Loucy (cell line): ENCODE data around the gene TRIP4.
"Not testable (repeated sequence)": the region's sequence is repeated elsewhere in the genome, so short reads cannot be mapped to it uniquely, and the experiment has no call there.

Experiments used
- H2AFZ ChIP-seq: fragments of 200-600 bp; sonication (generic); 2 replicates; pipeline ENCODE4 v1.6.0; 2016; ENCODE audit warnings: antibody characterized with exemption, mild to moderate bottlenecking, low read length, moderate library complexity
- H3F3A ChIP-seq: fragments of 200-600 bp; 2 replicates; pipeline ENCODE4 v1.6.0; 2016; ENCODE audit warnings: antibody characterized with exemption, low read depth, mild to moderate bottlenecking
- H3K27me3 ChIP-seq: fragments of 200-600 bp; sonication (generic); 2 replicates; pipeline ENCODE4 v1.6.1; 2014; ENCODE audit warnings: low read length, mild to moderate bottlenecking; ENCODE audit not compliant: insufficient read depth, poor library complexity, severe bottlenecking
- H3K36me3 ChIP-seq: fragments of 200-600 bp; sonication (generic); 2 replicates; pipeline ENCODE4 v1.6.1; 2016; ENCODE audit warnings: low read length; ENCODE audit not compliant: insufficient read depth
- H3K4me1 ChIP-seq: fragments of 200-600 bp; sonication (generic); 2 replicates; pipeline ENCODE4 v1.5.1; 2014; ENCODE audit warnings: low read length, mild to moderate bottlenecking; ENCODE audit not compliant: insufficient read depth, poor library complexity, severe bottlenecking
- H3K4me2 ChIP-seq: fragments of 200-600 bp; sonication (generic); 2 replicates; pipeline ENCODE4 v1.6.0; 2014; ENCODE audit warnings: antibody characterized with exemption, low read length, low read depth, mild to moderate bottlenecking; ENCODE audit not compliant: poor library complexity, severe bottlenecking
- H3K4me3 ChIP-seq: fragments of 200-600 bp; sonication (generic); 2 replicates; pipeline ENCODE4 v1.5.1; 2014; ENCODE audit warnings: low read length, mild to moderate bottlenecking, mixed read lengths; ENCODE audit not compliant: poor library complexity, severe bottlenecking
- H3K79me2 ChIP-seq: fragments of 200-600 bp; sonication (generic); 2 replicates; pipeline ENCODE4 v1.6.1; 2014; ENCODE audit warnings: low read length; ENCODE audit not compliant: insufficient read depth
- H3K9ac ChIP-seq: fragments of 200-600 bp; sonication (generic); 2 replicates; pipeline ENCODE4 v1.6.0; 2014; ENCODE audit warnings: mild to moderate bottlenecking, low read depth, low read length, moderate library complexity; ENCODE audit not compliant: poor library complexity, severe bottlenecking
- H3K9me2 ChIP-seq: fragments of 200-600 bp; sonication (generic); replicated peaks from 2 replicates; pipeline ENCODE4 v1.6.1; 2016; ENCODE audit warnings: low read depth, low read length, mixed read lengths
- H3K9me3 ChIP-seq: fragments of 200-600 bp; sonication (generic); 2 replicates; pipeline ENCODE4 v1.6.1; 2014; ENCODE audit warnings: mild to moderate bottlenecking, antibody characterized with exemption, low read length, low read depth; ENCODE audit not compliant: insufficient read depth
- H4K20me1 ChIP-seq: fragments of 200-600 bp; sonication (generic); 2 replicates; pipeline ENCODE4 v1.6.0; 2014; ENCODE audit warnings: antibody characterized with exemption, low read length, mild to moderate bottlenecking; ENCODE audit not compliant: insufficient read depth, poor library complexity, severe bottlenecking
- EZH2phosphoT487 ChIP-seq: fragments of 200-600 bp; IDR thresholded peaks from 2 replicates; pipeline ENCODE4 v1.6.1; 2018; ENCODE audit warnings: antibody characterized with exemption, mild to moderate bottlenecking, moderate library complexity, borderline replicate concordance
- TF ChIP-seq, protein P1 (sequence below): fragments of 200-600 bp; sonication (generic); conservative IDR thresholded peaks from 2 replicates; pipeline ENCODE4 v1.5.1; 2014; ENCODE audit warnings: mild to moderate bottlenecking, antibody characterized with exemption, low read length

Gene TRIP4

DNA sequence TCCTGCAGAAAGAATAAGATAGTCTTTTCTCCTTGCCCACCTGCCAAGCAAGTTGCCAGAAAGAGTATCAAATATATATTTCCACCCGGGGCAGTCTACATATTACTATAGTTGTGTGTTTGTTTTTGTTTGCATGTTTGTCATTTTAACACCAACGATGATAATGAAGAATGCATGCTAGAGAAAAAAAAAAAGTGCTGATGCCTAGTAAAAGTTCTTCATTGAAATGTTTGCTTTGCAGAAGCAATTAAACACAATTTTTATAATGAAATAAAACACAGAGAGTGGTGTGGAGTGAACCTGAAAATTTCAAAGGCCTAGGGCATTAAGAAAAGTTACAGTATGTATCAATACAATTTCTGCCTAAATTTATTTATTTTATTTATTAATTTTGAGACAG is 3.9 kb upstream of the TRIP4 start:
- Histone ChIP-seq H3K9ac (no peak overlapping the region), H3K79me2 (peaks cover 43% of the 10 kb centered on the region), H3K9me2 (no peaks in the 10 kb centered on the region), H3K9me3 (no peaks in the 10 kb centered on the region), H3K4me3 (no peak overlapping the region), H3K4me2 (no peak overlapping the region), H4K20me1 (peaks cover 12% of the 10 kb centered on the region), H3K27me3 (no peaks in the 10 kb centered on the region), H3K36me3 (no peaks in the 10 kb centered on the region), H3K4me1 (peaks cover 25% of the 10 kb centered on the region), H3F3A (no peaks in the 10 kb centered on the region), H2AFZ (no peak overlapping the region)
- TF ChIP-seq, protein P1, sequence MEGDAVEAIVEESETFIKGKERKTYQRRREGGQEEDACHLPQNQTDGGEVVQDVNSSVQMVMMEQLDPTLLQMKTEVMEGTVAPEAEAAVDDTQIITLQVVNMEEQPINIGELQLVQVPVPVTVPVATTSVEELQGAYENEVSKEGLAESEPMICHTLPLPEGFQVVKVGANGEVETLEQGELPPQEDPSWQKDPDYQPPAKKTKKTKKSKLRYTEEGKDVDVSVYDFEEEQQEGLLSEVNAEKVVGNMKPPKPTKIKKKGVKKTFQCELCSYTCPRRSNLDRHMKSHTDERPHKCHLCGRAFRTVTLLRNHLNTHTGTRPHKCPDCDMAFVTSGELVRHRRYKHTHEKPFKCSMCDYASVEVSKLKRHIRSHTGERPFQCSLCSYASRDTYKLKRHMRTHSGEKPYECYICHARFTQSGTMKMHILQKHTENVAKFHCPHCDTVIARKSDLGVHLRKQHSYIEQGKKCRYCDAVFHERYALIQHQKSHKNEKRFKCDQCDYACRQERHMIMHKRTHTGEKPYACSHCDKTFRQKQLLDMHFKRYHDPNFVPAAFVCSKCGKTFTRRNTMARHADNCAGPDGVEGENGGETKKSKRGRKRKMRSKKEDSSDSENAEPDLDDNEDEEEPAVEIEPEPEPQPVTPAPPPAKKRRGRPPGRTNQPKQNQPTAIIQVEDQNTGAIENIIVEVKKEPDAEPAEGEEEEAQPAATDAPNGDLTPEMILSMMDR: no peak
- no peak for TF ChIP-seq EZH2phosphoT487

DNA sequence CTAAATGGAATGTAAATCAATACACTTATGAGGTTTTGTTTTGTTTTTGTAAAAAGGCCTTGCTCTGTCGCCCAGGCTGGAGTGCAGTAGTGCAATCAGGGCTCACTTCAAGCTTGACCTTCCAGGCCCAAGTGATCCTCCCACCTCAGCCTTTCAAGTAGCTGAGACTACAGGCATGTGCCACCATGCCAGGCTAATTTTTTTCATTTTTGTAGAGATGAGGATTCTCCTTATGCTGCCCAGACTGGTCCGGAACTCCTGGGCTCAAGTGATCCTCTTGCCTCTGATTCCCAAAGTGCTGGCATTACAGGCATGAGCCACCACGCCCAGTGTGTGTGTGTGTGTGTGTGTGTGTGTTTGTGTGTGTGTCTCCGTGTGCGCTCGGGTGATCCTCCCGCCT is 1.3 kb upstream of the TRIP4 start:
- no peaks in the 10 kb centered on the region for H4K20me1 ChIP-seq
- TF ChIP-seq EZH2phosphoT487: no peak
- TF ChIP-seq, protein P1: no peak
- H3F3A ChIP-seq: no peaks in the 10 kb centered on the region
- no peak overlapping the region for H3K4me2 ChIP-seq
- no peaks in the 10 kb centered on the region for H3K9me2 ChIP-seq
- H3K79me2 ChIP-seq: peaks cover 26% of the 10 kb centered on the region
- no peaks in the 10 kb centered on the region for H3K36me3 ChIP-seq
- no peak overlapping the region for H3K9ac ChIP-seq
- H3K9me3 ChIP-seq: no peaks in the 10 kb centered on the region
- H3K27me3 ChIP-seq: no peaks in the 10 kb centered on the region
- no peak overlapping the region for H2AFZ ChIP-seq
- no peak overlapping the region for H3K4me3 ChIP-seq
- H3K4me1 ChIP-seq: peaks cover 18% of the 10 kb centered on the region

DNA sequence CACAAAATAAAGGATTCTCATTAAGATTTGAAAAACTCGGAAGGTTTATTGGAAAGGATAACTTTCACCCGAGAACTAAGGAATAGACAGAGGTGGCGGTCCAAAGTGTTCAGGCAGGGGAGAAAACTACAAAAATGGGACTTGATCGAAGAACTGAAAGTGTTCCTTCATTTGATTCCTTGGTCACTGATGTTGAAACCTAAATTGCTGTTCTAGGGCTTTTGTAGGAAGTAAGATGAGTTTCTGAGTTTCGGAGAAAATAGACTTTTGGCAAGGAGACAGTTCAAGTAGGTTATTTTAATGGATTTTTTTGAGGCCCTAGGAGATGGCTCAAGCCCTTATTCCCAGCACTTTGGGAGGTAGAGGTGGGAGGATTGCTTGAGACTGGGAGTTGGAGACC is 1.4 kb downstream of the TRIP4 start:
- H3K4me1 ChIP-seq: peaks cover 18% of the 10 kb centered on the region
- H3K27me3 ChIP-seq: no peaks in the 10 kb centered on the region
- no peaks in the 10 kb centered on the region for H3F3A ChIP-seq
- H3K4me3 ChIP-seq: peak overlapping the region; percentile 94
- no peaks in the 10 kb centered on the region for H4K20me1 ChIP-seq
- H2AFZ ChIP-seq: no peak overlapping the region
- peaks cover 30% of the 10 kb centered on the region for H3K79me2 ChIP-seq
- no peaks in the 10 kb centered on the region for H3K9me3 ChIP-seq
- H3K4me2 ChIP-seq: peak overlapping the region; percentile 70
- no peaks in the 10 kb centered on the region for H3K9me2 ChIP-seq
- TF ChIP-seq, protein P1: no peak
- no peak for TF ChIP-seq EZH2phosphoT487
- peak overlapping the region; percentile 79 for H3K9ac ChIP-seq
- no peaks in the 10 kb centered on the region for H3K36me3 ChIP-seq

DNA sequence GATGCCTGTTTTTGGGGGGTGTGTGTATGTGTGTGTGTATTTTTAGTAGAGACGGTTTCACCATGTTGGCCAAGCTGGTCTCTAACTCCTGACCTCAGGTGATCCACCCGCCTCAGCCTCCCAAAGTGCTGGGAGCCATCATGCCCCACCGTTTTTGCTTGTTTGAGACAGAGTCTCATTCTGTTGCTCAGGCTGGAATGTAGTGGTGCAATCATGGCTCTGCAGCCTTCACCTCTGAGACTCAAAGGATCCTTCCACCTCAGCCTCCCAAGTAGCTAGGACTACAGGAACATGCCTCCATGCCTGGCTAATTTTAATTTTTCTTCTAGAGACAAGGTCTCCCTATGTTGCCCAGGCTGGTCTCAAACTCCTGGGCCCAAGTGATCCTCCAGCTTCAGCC is 4.8 kb downstream of the TRIP4 start:
- H3K4me2 ChIP-seq: peak overlapping the region; percentile 31
- not testable (repeated sequence) for H3K4me3 ChIP-seq

More for the DNA sequence above, 4.8 kb downstream of the TRIP4 start:
- H3K4me1 ChIP-seq: peaks cover 14% of the 10 kb centered on the region
- H2AFZ ChIP-seq, H3K27me3 ChIP-seq, H3K9me3 ChIP-seq, H3K9ac ChIP-seq, H3F3A ChIP-seq, H3K9me2 ChIP-seq, H4K20me1 ChIP-seq: not testable (repeated sequence)
- peaks cover 16% of the 10 kb centered on the region; the same call in 1 of the 2 replicates for H3K36me3 ChIP-seq
- peaks cover 23% of the 10 kb centered on the region for H3K79me2 ChIP-seq
